Measurements from ENCODE around the gene SLC10A1. TPM values are rescaled to one million over a fixed set of nuclear protein-coding genes. Genes with fewer than 3 reads are reported as not detected.

The SLC10A1 gene
- total and polyA plus RNA-seq, 2 of the 4 experiments (the other 2 are of a cell fraction), result 0.03 TPM; not detected in 1

DNA sequence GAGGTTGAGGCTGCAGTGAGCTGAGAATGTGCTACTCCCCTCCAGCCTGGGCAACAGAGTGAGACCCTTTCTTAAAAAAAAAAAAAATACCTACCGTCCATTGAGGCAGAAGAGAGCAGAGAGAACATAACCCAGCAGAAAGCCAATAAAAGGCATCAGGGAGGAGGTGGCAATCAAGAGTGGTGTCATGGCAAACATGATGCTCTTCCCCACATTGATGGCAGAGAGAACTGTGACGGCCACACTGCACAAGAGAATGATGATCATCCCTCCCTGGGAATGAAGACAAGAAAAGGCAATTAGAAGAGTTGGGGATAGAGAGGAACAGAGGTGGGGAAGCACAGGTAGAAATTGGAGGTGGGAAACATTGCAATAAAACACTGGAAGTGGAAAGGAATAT lies 18.0 kb downstream of the SLC10A1 start:
- DNase-seq (no peak), ATAC-seq (ENCODE audit: low read depth) (no peak)
- Histone ChIP-seq H3K36me3 (ENCODE audit: control insufficient read depth, insufficient read depth, low read length) (peaks cover 33% of the 10 kb centered on the region), H2BK20ac (ENCODE audit: low read depth, low read length) (no peak overlapping the region), H2BK5ac (ENCODE audit: low read depth, low read length, poor library complexity, severe bottlenecking) (no peak overlapping the region), H4K5ac (ENCODE audit: low read depth, low read length) (no peak overlapping the region), H3K9me1 (ENCODE audit: insufficient read depth, low read length) (peaks cover 10% of the 10 kb centered on the region; the same call in 1 of the 2 replicates), H3K56ac (ENCODE audit: extremely low read depth, insufficient read depth, low read length) (no peak overlapping the region), H3K9ac (ENCODE audit: low read depth, low read length) (no peak overlapping the region), H3K27me3 (ENCODE audit: control insufficient read depth, insufficient read depth, low read length) (no peaks in the 10 kb centered on the region), H4K8ac (ENCODE audit: low read depth in 2 of 2, low read length in 2 of 2) (no peak overlapping the region), H2BK15ac (ENCODE audit: low read depth, low read length) (no peak overlapping the region), H2BK120ac (ENCODE audit: low read depth, low read length) (no peak overlapping the region), H2AK9ac (replicated peaks; ENCODE audit: low read depth, low read length, poor library complexity) (no peak overlapping the region), H3K4me1 (ENCODE audit: control insufficient read depth, insufficient read depth, low read length) (no peaks in the 10 kb centered on the region), H2AK5ac (ENCODE audit: low read depth, low read length) (no peak overlapping the region), H3K27ac (ENCODE audit: insufficient read depth, low read length) (no peak overlapping the region), H3K9me3 (ENCODE audit: control insufficient read depth, insufficient read depth, low read length) (no peaks in the 10 kb centered on the region), H3K23ac (ENCODE audit: low read depth, low read length) (no peak overlapping the region), H3K4ac (ENCODE audit: low read depth, low read length) (no peak overlapping the region), H3K14ac (replicated peaks; ENCODE audit: low read depth, low read length) (no peak overlapping the region), H3K4me3 (ENCODE audit: insufficient read depth, low read depth, low read length) (no peak overlapping the region), H4K20me1 (ENCODE audit: insufficient read depth, low read length) (peaks cover 19% of the 10 kb centered on the region; the same call in 1 of the 2 replicates), H3K4me2 (ENCODE audit: low read depth, low read length) (no peak overlapping the region), H4K91ac (ENCODE audit: insufficient read depth, low read depth, low read length) (no peak overlapping the region), H3K18ac (ENCODE audit: low read depth, low read length) (no peak overlapping the region), H2AFZ (replicated peaks; ENCODE audit: low read length, poor library complexity) (no peak overlapping the region), H3K79me1 (ENCODE audit: low read depth in 1 of 2, low read length in 2 of 2) (peaks cover 8 to 28% of the 10 kb centered on the region in 2 experiments)
- dilution Hi-C loops (cut with HindIII; ENCODE audit: low sequenced_read_pairs, unreplicated experiment), result no loop called here
- POLR2A ChIA-PET (ENCODE audit: unreplicated experiment), result no interaction called here
- no TSS peak for BruUV-seq (replicated peaks)
- TF ChIP-seq FOS (IDR thresholded peaks at IDR 0.05; ENCODE audit: low read depth, low read length), result no peak
- TF ChIP-seq RAD21 (IDR thresholded peaks at IDR 0.05; ENCODE audit: low read length), result no peak
- TF ChIP-seq CHD1 (IDR thresholded peaks at IDR 0.05; ENCODE audit: low read depth, low read length), result no peak
- no peak for TF ChIP-seq MXI1 (IDR thresholded peaks at IDR 0.05; ENCODE audit: borderline replicate concordance, low read depth, low read length)
- TF ChIP-seq CEBPB (IDR thresholded peaks at IDR 0.05; ENCODE audit: low read depth, low read length), result no peak
- TF ChIP-seq POLR2A (IDR thresholded peaks at IDR 0.05; ENCODE audit: low read depth, low read length), result no peak; the same call in 1 of the 2 replicates
- TF ChIP-seq MAZ (IDR thresholded peaks at IDR 0.05; ENCODE audit: borderline replicate concordance, low read depth, low read length), result no peak
- no peak for TF ChIP-seq NFE2L2 (IDR thresholded peaks at IDR 0.05; ENCODE audit: low read depth, low read length)
- no peak for TF ChIP-seq RCOR1 (IDR thresholded peaks at IDR 0.05; ENCODE audit: insufficient replicate concordance, low read length)
- no peak for TF ChIP-seq ELK1 (IDR thresholded peaks at IDR 0.05; ENCODE audit: borderline replicate concordance, low read depth, low read length)
- no peak for TF ChIP-seq SMC3 (IDR thresholded peaks at IDR 0.05; ENCODE audit: low read depth, low read length)
- TF ChIP-seq BHLHE40 (IDR thresholded peaks at IDR 0.05; ENCODE audit: low read depth, low read length), result no peak
- TF ChIP-seq RFX5 (IDR thresholded peaks at IDR 0.05; ENCODE audit: low read depth, low read length), result no peak
- TF ChIP-seq MAFK (IDR thresholded peaks at IDR 0.05; ENCODE audit: low read depth, low read length), result no peak
- TF ChIP-seq, protein P1, sequence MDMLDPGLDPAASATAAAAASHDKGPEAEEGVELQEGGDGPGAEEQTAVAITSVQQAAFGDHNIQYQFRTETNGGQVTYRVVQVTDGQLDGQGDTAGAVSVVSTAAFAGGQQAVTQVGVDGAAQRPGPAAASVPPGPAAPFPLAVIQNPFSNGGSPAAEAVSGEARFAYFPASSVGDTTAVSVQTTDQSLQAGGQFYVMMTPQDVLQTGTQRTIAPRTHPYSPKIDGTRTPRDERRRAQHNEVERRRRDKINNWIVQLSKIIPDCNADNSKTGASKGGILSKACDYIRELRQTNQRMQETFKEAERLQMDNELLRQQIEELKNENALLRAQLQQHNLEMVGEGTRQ (IDR thresholded peaks at IDR 0.05; ENCODE audit: low read depth, low read length), result no peak
- in situ Hi-C loops (cut with MboI; ENCODE audit: low sequenced_read_pairs), result no loop called here
- CTCF ChIA-PET, result interaction anchor here (0.8 kb wide), 1 partner anchor 10 kb away, joined by 3 read pairs; no protein-coding TSS in a partner anchor
- WGBS, 2 experiments (ENCODE audit: extremely low coverage in 2 of 2, insufficient read length in 1 of 2), result no CpG with 5 or more reads among the region's 2 CpGs
- intact Hi-C loops (cut with micrococcal nuclease), result no loop called here
